ENCODE measurements around the gene SPEN. TPM values are rescaled to one million over a fixed set of nuclear protein-coding genes. Genes with fewer than 3 reads are reported as not detected.

SPEN gene
- total and polyA plus RNA-seq, 9 of the 15 experiments (the other 6 are each of a cell fraction or from before 2014, with no cell fraction given) = 5.7 to 87.5 (median 27.2) TPM

- TF ChIP-seq ZNF280A (IDR thresholded peaks at IDR 0.05; ENCODE audit: low read depth, partially characterized antibody) (no peak), BRD9 (IDR thresholded peaks at IDR 0.05; ENCODE audit: low read depth, partially characterized antibody) (no peak), CREB3L1 (IDR thresholded peaks at IDR 0.05; ENCODE audit: borderline replicate concordance, low read depth) (peak; percentile 32; the same call in 1 of the 2 replicates), ZBTB26 (CRISPR knock-in tag; IDR thresholded peaks at IDR 0.05) (0 out of 2 replicates have a peak, but pooled peaks have one; percentile 13), ZNF324 (CRISPR knock-in tag; IDR thresholded peaks at IDR 0.05) (no peak), KHSRP (IDR thresholded peaks at IDR 0.05) (no peak), SMARCC2 (IDR thresholded peaks at IDR 0.05; ENCODE audit: low read depth) (no peak; the same call in none of the 2 replicates), ZNF586 (CRISPR knock-in tag; conservative IDR thresholded peaks at IDR 0.05) (no peak), PHF20 (IDR thresholded peaks at IDR 0.05; ENCODE audit: partially characterized antibody) (no peak), AFF4 (CRISPR knock-in tag; IDR thresholded peaks at IDR 0.05) (no peak), LARP7 (IDR thresholded peaks at IDR 0.05) (0 out of 2 replicates have a peak, but pooled peaks have one; percentile 7), NR3C1 (CRISPR knock-in tag; IDR thresholded peaks at IDR 0.05) (no peak), ZNF561 (CRISPR knock-in tag; conservative IDR thresholded peaks at IDR 0.05) (no peak), E2F1 (CRISPR knock-in tag; IDR thresholded peaks at IDR 0.05) (no peak), POLR3G (IDR thresholded peaks at IDR 0.05; ENCODE audit: extremely low read depth, insufficient read length, insufficient replicate concordance) (no peak), ZBTB8A (IDR thresholded peaks at IDR 0.05; ENCODE audit: partially characterized antibody) (no peak), SAFB (IDR thresholded peaks at IDR 0.05; ENCODE audit: borderline replicate concordance, low read depth, low read length) (no peak), ATF1 (CRISPR knock-in tag; IDR thresholded peaks at IDR 0.05) (no peak), ATF1 (tag; IDR thresholded peaks at IDR 0.05) (peak; percentile 87), WHSC1 (IDR thresholded peaks at IDR 0.05; ENCODE audit: low read length) (no peak)
Observed at GRCh38 chr1:15949453-15950245, 102.1 kb downstream of the SPEN start (continued).

Data from K562 (cell line).